WI38 (cell line): ENCODE data around the gene KIF25.

Experiments
- H3K4me3 ChIP-seq: 2 replicates; pipeline ENCODE4 v1.5.1; 2011; ENCODE audit warnings: low read depth, mild to moderate bottlenecking, control low read depth, low read length
- TF ChIP-seq, protein P1 (sequence below): IDR thresholded peaks from 2 replicates; pipeline ENCODE4 v1.5.1; 2012; ENCODE audit warnings: low read depth, mild to moderate bottlenecking, control low read depth, low read length

Gene KIF25, protein sequence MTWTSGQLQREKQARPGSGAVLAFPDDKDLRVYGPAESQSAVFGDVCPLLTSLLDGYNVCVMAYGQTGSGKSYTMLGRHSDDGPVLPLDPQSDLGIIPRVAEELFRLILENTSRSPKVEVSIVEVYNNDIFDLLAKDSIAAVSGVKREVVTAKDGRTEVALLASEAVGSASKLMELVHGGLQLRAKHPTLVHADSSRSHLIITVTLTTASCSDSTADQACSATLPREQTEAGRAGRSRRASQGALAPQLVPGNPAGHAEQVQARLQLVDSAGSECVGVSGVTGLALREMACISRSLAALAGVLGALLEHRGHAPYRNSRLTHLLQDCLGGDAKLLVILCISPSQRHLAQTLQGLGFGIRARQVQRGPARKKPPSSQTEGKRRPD

GRCh38 chr6:167997642-167998041 lies at the start of gene KIF25:
Gene KIF25 (plus strand): TSS chr6:167997671. CDS start chr6:168029586, 31,915 bp downstream.
- H3K4me3 ChIP-seq = no peak within 1 kb of the TSS
- TF ChIP-seq, protein P1, sequence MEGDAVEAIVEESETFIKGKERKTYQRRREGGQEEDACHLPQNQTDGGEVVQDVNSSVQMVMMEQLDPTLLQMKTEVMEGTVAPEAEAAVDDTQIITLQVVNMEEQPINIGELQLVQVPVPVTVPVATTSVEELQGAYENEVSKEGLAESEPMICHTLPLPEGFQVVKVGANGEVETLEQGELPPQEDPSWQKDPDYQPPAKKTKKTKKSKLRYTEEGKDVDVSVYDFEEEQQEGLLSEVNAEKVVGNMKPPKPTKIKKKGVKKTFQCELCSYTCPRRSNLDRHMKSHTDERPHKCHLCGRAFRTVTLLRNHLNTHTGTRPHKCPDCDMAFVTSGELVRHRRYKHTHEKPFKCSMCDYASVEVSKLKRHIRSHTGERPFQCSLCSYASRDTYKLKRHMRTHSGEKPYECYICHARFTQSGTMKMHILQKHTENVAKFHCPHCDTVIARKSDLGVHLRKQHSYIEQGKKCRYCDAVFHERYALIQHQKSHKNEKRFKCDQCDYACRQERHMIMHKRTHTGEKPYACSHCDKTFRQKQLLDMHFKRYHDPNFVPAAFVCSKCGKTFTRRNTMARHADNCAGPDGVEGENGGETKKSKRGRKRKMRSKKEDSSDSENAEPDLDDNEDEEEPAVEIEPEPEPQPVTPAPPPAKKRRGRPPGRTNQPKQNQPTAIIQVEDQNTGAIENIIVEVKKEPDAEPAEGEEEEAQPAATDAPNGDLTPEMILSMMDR = no peak

- TF ChIP-seq, protein P1 = no peak
- H3K4me3 ChIP-seq = no peak overlapping the region
These were observed 49.8 kb upstream of the KIF25 start for GRCh38 chr6:167947716-167948115.

- TF ChIP-seq, protein P1 = no peak
- no peak overlapping the region for H3K4me3 ChIP-seq
These were observed 48.8 kb upstream of the KIF25 start for GRCh38 chr6:167948716-167949115.

GRCh38 chr6:167949121-167949684 lies 48.3 kb upstream of the KIF25 start:
- H3K4me3 ChIP-seq = no peak overlapping the region
- TF ChIP-seq, protein P1 = no peak

DNA sequence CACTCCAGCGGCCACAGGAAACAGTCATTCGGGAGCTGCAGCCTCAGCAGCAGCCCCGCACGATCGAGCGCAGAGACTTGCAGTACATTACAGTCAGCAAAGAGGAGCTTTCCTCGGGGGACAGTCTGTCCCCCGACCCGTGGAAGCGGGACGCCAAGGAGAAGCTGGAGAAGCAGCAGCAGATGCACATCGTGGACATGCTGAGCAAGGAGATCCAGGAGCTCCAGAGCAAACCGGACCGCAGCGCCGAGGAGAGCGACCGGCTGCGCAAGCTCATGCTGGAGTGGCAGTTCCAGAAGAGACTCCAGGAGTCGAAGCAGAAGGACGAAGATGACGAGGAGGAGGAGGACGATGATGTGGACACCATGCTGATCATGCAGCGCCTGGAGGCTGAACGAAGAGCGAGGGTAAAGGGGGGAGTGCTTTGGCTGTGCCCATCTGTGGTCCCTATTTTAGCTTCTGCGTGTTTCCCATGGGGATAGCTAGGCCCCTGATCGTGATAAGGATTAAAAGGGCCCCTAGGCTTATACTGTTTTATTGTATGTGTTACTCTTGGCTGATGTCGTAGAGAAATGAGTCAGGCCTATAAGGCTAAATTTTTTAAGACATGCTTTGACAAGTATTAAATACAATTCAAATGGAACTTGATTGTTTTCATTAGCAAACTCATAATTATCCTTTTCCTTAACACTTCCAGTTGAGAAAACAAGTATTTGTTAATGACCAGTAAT lies 45.5 kb upstream of the KIF25 start:
- TF ChIP-seq, protein P1 = no peak
- no peak overlapping the region for H3K4me3 ChIP-seq

- no peak overlapping the region for H3K4me3 ChIP-seq
These were observed 45.0 kb upstream of the KIF25 start for GRCh38 chr6:167952512-167952859.

More at GRCh38 chr6:167952512-167952859, 45.0 kb upstream of the KIF25 start:
- TF ChIP-seq, protein P1 = no peak
